ENCODE measurements around the gene PLA2G3.

- TF ChIP-seq CTCF (conservative IDR thresholded peaks at IDR 0.05; ENCODE audit: low read length) (no peak), EZH2phosphoT487 (IDR thresholded peaks at IDR 0.05; ENCODE audit: borderline replicate concordance) (no peak)
Observed at GRCh38 chr22:31160328-31160978, 20.1 kb upstream of the PLA2G3 start.
